Peyer's patch (tissue), 4 donors: ENCODE measurements around the gene PHLDB3.

Experiments
- CTCF ChIP-seq, 6 experiments: fragments of 450-650 bp in 4 of 6; fragments of 200-600 bp in 2 of 6; sonication (generic) in 1 of 6; IDR thresholded peaks; one replicate each; pipeline ENCODE4 v1.5.1; 2017 to 2019; ENCODE audit warnings: antibody characterized with exemption in 6 of 6, mild to moderate bottlenecking in 3 of 6, moderate library complexity in 1 of 6
- POLR2A ChIP-seq, 2 donors: fragments of 450-650 bp; IDR thresholded peaks; one replicate each; pipeline ENCODE4 v1.5.1; 2017; ENCODE audit warnings: antibody characterized with exemption in 2 of 2, mild to moderate bottlenecking in 2 of 2, moderate library complexity in 2 of 2

- TF ChIP-seq POLR2A (IDR thresholded peaks at IDR 0.05) (no peak), CTCF (IDR thresholded peaks at IDR 0.05) (no peak)
Observed at GRCh38 chr19:43540381-43540780, 35.8 kb upstream of the PHLDB3 start.
